Hepatocyte (in vitro differentiated cells): ENCODE measurements around the gene PACS1.

Experiments
- EZH2 ChIP-seq: fragments of 200-600 bp; sonication (generic); IDR thresholded peaks from 2 replicates; pipeline ENCODE4 v1.6.1; 2016; ENCODE audit warnings: antibody characterized with exemption, mild to moderate bottlenecking, borderline replicate concordance
- TF ChIP-seq, protein P1 (sequence below): fragments of 200-600 bp; sonication (generic); IDR thresholded peaks from 2 replicates; pipeline ENCODE4 v1.5.1; 2016; ENCODE audit warnings: antibody characterized with exemption, mild to moderate bottlenecking; ENCODE audit not compliant: poor library complexity

DNA sequence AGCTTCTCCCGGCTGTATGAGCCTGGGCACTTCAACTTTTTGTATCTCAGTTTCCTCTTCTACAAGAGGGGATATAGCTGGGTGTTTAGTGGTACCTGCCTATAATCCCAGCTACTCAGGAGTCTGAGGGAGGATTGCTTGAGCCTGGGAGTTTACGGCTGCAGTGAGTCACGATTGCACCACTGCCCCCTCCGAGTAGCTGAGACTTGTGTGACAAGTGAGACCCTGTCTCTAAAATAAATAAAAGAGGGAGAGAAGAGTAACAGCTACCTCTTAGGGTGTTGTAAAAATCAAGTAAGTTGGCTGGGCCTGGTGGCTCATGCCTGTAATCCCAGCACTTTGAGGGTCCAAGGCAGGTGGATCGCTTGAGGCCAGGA is 33.8 kb upstream of the PACS1 start:
- TF ChIP-seq EZH2 = no peak
- TF ChIP-seq, protein P1, sequence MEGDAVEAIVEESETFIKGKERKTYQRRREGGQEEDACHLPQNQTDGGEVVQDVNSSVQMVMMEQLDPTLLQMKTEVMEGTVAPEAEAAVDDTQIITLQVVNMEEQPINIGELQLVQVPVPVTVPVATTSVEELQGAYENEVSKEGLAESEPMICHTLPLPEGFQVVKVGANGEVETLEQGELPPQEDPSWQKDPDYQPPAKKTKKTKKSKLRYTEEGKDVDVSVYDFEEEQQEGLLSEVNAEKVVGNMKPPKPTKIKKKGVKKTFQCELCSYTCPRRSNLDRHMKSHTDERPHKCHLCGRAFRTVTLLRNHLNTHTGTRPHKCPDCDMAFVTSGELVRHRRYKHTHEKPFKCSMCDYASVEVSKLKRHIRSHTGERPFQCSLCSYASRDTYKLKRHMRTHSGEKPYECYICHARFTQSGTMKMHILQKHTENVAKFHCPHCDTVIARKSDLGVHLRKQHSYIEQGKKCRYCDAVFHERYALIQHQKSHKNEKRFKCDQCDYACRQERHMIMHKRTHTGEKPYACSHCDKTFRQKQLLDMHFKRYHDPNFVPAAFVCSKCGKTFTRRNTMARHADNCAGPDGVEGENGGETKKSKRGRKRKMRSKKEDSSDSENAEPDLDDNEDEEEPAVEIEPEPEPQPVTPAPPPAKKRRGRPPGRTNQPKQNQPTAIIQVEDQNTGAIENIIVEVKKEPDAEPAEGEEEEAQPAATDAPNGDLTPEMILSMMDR = no peak
